ENCODE data around the gene EFCAB5.
"Not testable (repeated sequence)": the region's sequence is repeated elsewhere in the genome, so short reads cannot be mapped to it uniquely, and the experiment has no call there.

EFCAB5 gene

DNA sequence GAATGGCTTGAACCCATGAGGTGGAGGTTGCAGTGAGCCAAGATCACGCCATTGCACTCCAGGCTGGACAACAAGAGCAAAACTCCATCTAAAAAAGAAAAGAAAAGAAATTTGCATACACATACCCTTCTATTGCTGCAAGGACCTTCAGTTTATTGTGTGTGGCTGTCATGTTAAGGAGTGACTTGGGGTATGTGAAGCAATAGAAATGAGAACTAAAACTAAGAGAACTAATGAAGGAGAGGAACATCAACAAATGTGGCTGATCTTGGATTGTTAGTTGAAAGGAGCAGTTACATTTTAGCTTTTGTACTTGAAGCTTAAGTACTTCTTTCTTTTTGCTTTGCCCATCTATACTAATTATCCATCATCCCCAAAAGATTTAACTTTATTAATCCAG, 162.5 kb downstream of the EFCAB5 start:
- no peak for DNase-seq

DNA sequence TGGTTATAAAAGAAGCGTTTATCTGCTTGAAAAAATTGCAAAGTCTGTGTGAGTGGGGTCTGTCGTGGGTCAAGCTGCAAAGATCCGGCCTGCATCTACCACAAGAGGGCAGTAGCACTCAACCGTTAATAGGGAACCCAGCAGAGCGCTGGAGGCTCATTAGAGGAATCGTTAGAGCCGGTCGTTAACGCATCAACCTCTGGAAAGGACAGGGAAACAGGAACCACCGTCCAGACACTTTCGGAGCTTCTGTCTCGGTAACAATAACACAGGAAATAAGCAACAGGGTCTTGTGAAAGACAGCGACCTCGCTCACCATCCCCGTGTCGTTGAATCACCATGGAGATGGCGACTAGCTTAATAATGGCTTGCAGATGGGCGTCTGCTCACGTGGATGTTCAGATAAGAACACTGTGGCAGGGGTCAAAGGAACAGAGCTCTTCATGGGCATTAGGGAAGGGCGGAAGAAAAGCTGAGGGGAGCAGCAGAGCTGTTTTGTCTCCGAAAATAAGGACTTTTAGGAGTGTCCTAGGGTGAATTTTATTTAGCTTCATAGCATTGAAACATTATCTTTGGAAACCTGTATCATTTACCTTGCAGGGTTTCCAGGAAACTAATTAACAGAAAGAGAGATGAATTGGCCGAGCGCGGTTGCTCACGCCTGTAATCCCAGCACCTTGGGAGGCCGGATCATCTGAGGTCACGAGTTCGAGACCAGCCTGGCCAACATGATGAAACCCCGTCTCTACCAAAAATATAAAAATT, 163.3 kb downstream of the EFCAB5 start:
- peak; percentile 81 to 83 for DNase-seq

DNA sequence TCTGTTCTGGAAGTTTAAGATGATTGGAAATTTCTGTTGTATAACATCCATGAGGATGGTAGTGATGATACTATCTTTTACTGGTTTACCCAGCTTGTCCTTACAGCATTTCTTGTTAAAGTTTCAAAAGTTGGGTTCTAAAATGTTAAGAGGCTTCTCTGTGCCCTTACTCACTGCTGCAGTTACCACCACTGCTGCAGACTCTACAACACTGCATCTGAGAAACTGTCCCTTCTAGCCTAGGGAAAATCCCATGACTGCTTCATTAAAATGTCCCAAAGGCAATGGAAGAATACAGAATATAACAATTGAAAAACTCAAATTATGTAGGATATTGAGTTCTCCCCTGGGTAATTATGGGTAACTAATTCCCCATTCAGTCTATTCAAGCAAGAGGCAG, 171.4 kb downstream of the EFCAB5 start:
- no peak for DNase-seq

DNA sequence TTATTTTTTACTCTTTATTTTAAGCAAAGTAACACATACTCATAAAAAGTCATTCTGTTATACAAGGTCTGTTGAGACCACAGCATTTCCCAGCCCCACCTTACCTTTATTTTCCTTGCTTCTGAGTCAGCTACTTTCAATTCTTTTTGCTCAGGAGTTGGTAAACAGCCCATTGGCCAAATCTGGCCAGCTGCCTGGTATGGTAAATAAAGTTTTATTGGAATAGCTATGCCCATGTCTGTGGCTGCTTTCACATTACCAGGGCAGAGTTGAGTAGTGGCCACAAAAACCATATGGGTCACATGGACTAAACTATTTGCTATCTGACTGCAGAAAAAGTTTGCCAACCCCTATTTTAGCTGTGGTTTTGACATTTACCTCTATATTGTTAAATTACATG, 171.8 kb downstream of the EFCAB5 start:
- peak in 1 of 2 donors; percentile 22 for DNase-seq

DNA sequence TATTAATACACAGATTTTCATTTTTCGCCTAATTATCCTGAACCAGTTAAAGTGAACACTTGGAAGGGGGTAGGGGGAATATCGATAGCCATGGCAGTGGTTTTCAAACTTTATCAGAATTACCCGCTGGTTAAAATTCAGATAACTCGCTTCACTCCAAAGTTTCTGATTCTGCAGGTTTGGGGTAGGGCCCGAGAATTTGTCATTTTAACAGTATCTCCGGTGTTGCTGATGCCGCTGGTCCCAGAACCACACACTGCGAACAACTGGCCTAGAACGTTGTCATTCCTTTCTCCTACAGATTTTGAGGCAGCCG, 174.9 kb downstream of the EFCAB5 start:
- DNase-seq: no peak

DNA sequence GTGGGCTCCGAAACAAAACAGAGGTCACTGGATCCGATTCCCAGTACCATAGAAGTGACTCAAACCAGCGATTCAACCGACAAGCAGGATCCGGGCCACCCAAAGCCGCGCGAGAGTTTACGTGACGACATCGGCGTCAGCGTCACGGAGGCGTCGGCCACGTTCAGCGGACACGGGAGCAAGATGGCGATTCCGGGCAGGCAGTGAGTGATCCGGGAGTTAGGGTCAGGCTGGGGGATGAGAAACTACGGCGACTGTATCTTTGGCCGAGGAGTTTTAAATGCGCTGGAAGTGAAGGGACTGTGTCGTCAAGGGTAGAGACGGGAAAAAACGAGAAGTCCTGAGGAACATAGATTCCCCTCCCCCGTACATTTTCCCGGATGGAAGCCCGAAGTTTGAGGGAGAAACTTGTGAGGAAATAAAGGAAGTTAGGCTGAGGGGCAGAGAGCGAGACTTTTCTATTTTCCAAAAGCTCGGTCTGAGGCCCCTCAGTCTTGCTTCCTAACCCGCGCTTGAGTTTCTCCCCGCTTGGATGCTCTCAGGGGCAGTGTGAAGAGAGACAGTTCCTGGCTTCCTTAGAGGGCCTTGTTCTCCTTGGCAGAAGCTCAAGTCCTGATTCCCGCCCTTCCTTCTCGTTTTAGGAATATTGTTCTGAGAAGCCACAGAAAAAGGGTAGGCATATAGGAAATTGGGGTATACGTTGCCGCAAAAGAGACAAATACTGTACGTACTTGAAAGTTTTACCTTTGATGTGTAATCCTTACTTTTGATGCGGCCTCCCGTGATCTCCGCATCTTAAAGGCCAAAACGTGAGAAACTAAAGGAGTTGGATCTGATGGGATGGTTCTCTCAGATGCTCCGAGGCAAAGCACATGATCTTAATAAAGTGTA, 175.5 kb downstream of the EFCAB5 start, which contains the start of gene NSRP1:
Gene NSRP1, plus strand, starts transcription at position 156 of the 891 bp plus-strand sequence. Its CDS starts 28 bp downstream, at position 184.
- DNase-seq: peak; percentile 93 to 94

DNA sequence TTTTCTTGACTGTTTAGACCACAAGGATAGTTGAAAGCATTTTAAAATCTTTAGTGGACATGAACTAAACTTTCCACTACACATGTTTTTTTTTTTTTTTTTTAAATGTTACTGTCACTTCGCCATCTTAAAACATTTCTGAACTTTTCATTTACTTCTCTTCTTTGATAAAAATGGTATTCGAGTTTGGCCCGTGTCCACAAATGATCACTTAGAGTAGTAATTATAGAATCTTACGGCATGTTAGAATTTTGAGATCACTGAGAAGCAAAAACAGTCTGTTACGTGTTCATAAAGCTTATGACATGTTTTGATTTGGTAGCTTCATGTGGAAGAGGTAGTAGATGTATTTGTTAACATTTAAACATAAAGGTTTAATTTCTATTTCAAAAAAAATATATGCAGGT, 176.2 kb downstream of the EFCAB5 start:
- no peak for DNase-seq

DNA sequence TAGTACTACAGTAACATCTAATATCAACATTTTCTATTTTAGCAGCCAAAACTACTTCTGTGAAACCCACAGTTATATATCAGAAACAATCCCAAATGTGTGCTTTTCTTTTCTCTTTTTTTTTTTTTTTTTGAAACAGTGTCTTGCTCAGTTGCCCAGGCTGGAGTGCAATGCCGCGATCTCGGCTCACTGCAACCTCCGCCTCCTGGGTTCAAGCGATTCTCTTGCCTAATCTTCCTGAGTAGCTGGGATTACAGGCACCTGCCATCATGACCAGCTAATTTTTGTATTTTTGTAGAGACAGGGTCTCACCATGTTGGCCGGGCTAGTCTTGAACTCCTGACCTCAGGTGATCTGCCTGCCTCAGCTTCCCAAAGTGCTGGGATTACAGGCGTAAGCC, 177.2 kb downstream of the EFCAB5 start:
- DNase-seq: not testable (repeated sequence)

DNA sequence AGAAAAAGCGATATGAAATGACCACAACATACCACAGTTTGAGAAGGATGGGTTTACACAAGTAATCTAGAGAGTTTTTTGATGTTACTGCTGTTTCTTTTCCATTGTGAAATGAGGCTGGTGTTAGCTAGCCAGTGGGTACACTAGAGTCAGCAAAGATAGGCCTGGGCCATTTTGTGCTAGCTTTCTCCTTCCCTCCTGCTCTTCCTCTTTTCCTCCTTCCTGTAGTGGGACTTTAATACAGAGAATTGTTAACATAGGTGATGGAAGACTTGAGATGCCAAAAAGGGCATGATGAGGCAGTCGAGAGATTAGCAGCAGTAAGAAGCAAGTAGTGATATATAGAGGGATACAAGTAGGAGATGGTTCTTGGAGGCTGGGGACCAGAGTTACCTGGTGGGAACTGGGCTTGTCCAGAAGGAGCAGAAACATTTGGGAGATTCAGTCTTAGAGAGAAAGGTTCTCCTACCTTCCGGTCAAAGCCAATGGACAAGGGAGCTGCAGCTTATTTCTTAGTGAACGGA, 182.9 kb downstream of the EFCAB5 start:
- DNase-seq: no peak

DNA sequence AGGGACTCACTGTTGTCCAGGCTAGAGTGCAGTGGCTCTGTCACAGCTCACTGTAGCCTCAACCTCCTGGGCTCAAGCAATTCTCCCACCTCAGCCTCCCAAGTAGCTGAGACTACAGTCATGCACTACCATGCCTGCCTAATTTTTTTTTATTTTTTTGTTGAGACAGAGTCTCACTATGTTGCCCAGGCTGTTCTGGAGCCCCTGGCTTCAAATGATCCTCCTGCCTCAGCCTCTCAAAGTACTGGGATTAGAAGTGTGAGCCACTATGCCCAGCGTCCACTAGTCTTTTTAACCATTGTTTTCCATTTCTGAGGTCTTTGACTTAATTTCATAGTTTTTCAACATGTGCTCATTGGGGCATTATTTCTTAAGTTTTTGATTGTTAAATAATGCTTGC, 188.7 kb downstream of the EFCAB5 start:
- no peak for DNase-seq

DNA sequence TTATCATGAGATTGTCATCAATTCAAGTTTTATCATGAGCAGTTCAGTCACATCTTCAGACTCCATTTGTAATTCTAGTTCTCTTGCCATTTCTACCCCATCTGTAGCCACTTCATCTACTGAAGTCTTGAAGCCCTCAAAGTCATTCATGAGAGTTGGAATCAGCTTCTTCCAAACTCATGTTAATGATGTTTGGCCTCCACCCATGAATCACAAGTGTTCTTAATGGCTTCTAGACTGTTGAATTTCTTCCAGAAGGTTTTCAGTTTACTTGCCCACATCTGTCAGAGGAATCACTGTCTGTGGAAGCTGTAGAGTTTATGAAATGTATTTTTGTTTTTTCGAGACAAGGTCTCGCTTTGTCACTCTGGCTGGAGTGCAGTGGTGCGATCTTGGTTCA, 191.2 kb downstream of the EFCAB5 start:
- DNase-seq: no peak

DNA sequence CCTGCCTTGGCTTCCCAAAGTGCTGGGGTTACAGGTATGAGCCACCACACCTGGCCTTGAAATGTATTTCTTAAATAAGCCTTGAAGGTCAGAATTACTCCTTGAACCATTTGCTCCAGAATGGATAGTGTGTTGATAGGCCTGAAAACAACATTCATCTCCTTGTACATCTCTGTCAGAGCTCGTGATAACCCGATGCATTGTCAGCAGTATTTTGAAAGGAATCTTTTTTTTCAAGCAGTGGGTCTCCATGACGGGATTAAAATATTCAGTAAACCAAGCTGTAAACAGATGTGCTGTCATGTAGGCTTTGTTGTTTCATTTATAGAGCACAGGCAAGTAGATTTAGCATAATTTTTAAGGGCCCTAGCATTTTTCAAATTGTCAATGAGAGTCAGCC, 191.8 kb downstream of the EFCAB5 start:
- no peak for DNase-seq

DNA sequence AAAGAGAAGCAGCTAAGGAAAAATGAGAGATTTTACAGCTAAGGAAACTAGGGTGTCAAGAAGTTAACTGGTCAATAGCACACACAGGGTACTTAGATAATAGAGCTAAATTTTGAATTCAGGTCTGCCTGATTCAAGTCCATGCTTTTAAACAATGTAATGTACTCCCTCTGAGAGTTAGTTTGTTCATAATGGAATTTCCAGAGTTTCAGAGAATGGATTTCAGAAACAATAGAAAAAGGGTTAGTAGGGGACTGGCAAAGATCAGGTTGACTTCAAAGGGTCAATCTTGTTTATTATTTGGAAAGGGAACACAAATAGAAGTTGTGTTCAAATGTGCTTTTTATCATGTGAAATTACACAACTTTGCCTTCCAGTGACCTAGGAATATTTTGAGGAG, 193.1 kb downstream of the EFCAB5 start:
- DNase-seq: no peak

DNA sequence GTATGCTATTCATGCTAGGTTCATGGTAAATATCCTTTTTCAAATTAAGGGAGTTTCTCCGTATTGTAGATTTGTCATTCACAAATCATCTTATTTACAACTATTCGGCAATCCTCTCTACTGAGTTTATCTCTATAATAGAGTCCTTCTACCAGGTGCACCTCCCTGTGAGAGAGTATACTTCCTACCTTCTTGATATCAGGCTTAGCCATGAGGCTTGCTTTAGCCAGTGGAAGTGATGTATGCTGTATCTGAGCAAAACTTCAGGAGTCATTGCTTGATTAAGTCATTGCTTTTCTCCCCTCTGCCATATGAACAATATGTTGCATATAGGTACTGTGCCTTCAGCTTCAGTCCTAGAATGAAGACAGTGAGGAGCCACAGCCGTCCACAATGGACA, 195.7 kb downstream of the EFCAB5 start:
- DNase-seq: no peak

DNA sequence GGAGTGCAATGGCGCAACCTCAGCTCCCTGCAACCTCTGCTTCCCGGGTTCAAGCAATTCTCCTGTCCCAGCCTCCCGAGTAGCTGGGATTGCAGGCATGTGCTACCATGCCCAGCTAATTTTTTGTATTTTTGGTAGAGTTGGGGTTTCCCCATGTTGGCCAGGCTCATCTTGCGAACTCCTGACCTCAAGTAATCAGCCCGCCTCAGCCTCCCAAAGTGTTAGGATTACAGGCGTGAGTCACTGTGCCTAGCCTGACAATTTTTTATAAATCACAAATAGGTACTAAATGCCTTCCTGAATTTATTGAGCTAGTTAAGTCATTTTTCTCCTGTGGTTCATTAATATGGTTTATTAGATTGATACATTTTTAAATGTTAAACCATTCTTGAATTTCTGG, 206.4 kb downstream of the EFCAB5 start:
- DNase-seq: not testable (repeated sequence)

DNA sequence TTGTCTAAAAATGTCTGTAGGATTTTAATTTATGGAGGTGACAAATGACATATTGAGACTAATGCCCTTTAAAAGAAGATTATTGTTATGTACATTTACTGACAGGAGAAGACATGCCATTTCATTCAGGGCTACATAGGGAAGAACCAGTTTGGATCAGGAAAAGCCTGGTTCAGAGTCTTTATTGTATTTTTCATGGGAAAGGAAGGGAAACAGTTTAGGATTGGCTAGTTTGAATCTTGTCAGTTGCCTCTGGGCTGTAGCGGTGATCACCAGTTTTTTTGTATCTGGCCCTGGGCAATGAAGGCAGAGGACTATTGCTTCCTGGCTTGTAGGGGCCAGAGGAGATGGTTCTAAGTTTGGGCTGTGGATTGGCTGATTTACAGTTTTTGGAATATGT, 206.9 kb downstream of the EFCAB5 start:
- no peak for DNase-seq

DNA sequence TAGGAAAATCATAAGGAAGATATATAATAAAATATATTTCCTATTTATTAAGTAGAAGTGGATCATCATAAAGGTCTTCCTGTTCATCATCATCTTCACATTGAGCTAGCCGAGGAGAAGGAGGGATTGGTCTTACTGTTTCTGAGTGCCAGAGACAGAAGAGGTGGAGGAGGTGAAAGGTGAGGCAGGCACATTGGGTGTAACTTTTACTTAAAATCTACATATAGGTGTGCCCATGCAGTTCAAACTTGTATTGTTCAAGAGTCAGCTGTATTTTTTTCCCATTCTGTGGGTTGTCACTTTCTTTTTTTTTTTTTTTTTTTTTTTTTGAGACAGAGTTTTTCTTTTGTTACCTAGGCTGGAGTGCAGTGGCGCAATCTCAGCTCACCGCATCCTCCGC, 210.0 kb downstream of the EFCAB5 start:
- DNase-seq: no peak

DNA sequence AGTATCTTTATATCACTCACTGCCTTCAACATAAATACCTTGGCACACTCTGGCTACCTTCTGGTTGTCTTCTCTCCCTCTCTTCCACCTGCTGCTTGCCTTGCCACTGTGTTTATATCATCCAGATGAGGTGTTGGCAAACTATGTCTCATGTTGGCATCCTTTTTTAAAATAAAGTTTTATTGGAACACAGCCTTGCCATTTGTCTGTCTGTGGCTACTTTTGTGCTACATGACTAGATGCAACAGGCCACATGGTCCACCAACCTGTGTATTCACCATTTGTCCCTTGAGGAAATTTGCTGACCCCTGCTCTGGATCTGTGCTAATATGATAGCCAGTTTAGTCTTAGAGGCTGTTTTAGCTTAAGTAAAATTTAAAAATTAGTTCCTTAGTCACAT, 212.0 kb downstream of the EFCAB5 start:
- no peak for DNase-seq

DNA sequence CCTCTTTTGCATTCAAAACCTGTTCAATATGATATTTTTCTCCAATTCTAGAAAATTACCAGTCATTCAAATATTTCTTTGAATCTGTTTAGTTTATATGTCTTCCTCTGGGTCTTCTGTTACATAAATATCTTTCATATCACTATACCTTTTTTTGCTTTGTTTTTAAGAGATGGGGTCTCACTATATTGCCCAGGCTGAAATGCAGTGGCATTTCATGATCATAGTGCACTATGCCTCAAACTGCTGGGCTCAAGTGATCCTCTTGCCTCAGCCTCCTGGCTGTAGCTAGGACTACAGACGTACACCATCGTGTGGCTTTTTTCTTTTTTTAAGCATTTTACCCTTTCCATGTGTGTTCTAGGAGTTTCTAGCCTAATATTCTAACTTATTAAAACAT, 214.0 kb downstream of the EFCAB5 start:
- no peak for DNase-seq

All from CD4-positive, alpha-beta T cell treated with Interferon alpha-2 for 1 hour (primary cell).